ENCODE measurements around the gene MFSD12.

The MFSD12 gene

DNA sequence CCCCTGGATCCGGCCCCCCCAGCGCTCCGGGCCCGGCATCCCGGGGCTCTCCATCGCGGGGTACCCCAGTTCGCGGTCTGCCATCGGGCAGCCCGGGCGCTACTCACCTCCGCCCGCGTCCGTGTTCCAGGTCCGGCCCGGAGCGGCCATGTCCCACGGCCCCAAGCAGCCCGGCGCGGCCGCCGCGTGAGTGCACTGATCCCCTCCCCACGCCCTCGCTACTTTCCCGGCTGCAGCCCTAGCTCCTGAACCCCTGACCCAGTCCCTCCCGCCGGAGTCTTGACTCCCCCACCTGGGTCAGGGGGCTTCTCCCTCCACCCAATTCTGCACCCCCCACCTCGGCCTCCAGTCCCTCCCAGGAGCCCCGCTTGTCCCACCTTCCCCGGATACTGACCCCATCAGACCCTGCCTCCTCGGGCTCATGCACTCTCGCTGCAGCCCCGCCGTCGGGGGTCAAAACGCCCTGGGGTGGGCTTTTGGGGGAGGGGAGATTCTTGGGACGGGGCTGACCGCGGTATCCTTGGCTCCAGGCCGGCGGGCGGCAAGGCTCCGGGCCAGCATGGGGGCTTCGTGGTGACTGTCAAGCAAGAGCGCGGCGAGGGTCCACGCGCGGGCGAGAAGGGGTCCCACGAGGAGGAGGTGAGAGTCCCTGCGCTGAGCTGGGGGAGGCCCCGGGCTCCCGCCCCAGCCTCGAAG is 15.9 kb upstream of the MFSD12 start (continued):
- TF ChIP-seq ZNF555 (tag by site-specific recombination; conservative IDR thresholded peaks at IDR 0.05) (no peak), ZNF292 (tag by site-specific recombination; IDR thresholded peaks at IDR 0.05; ENCODE audit: borderline replicate concordance, low read depth) (no peak), AEBP2 (tag by site-specific recombination; IDR thresholded peaks at IDR 0.05; ENCODE audit: borderline replicate concordance) (no peak), ZNF239 (tag by site-specific recombination; IDR thresholded peaks at IDR 0.05) (no peak), ZBTB7A (tag by site-specific recombination; IDR thresholded peaks at IDR 0.05; ENCODE audit: low read depth) (peak; percentile 89), KLF16 (tag by site-specific recombination; IDR thresholded peaks at IDR 0.05) (peak; percentile 8; the same call in 1 of the 2 replicates), ZNF624 (tag by site-specific recombination; IDR thresholded peaks at IDR 0.05) (no peak), ZNF660 (tag by site-specific recombination; IDR thresholded peaks at IDR 0.05) (no peak), SCRT1 (tag by site-specific recombination; IDR thresholded peaks at IDR 0.05; ENCODE audit: borderline replicate concordance) (no peak), ZNF548 (tag by site-specific recombination; IDR thresholded peaks at IDR 0.05) (no peak), ZNF747 (tag by site-specific recombination; IDR thresholded peaks at IDR 0.05) (no peak), ZNF645 (tag by site-specific recombination; IDR thresholded peaks at IDR 0.05) (no peak), ZNF391 (tag by site-specific recombination; IDR thresholded peaks at IDR 0.05; ENCODE audit: borderline replicate concordance, low read depth) (0 out of 2 replicates have a peak, but pooled peaks have one; percentile 59), ZNF785 (tag by site-specific recombination; IDR thresholded peaks at IDR 0.05) (no peak), ZFP37 (tag by site-specific recombination; IDR thresholded peaks at IDR 0.05) (no peak), ZNF600 (tag by site-specific recombination; IDR thresholded peaks at IDR 0.05) (peak; percentile 78), PRDM6 (tag by site-specific recombination; IDR thresholded peaks at IDR 0.05) (no peak), ZNF677 (tag by site-specific recombination; IDR thresholded peaks at IDR 0.05) (no peak), IKZF3 (tag by site-specific recombination; IDR thresholded peaks at IDR 0.05) (peak; percentile 38; the same call in 1 of the 2 replicates), ZFP69B (tag by site-specific recombination; IDR thresholded peaks at IDR 0.05) (no peak), ZNF626 (tag by site-specific recombination; IDR thresholded peaks at IDR 0.05) (no peak), ZXDB (tag by site-specific recombination; IDR thresholded peaks at IDR 0.05) (peak; percentile 100), ZNF155 (tag by site-specific recombination; IDR thresholded peaks at IDR 0.05) (no peak), ZNF776 (tag by site-specific recombination; IDR thresholded peaks at IDR 0.05; ENCODE audit: borderline replicate concordance) (no peak), ZNF837 (tag by site-specific recombination; IDR thresholded peaks at IDR 0.05) (0 out of 2 replicates have a peak, but pooled peaks have one; percentile 6), REPIN1 (tag by site-specific recombination; IDR thresholded peaks at IDR 0.05; ENCODE audit: low read depth) (no peak), ZSCAN30 (tag by site-specific recombination; IDR thresholded peaks at IDR 0.05) (peak; percentile 52; the same call in 1 of the 2 replicates), ZBTB20 (tag by site-specific recombination; IDR thresholded peaks at IDR 0.05) (peak; percentile 45; the same call in 1 of the 2 replicates)
- TF ChIP-seq, protein P1, sequence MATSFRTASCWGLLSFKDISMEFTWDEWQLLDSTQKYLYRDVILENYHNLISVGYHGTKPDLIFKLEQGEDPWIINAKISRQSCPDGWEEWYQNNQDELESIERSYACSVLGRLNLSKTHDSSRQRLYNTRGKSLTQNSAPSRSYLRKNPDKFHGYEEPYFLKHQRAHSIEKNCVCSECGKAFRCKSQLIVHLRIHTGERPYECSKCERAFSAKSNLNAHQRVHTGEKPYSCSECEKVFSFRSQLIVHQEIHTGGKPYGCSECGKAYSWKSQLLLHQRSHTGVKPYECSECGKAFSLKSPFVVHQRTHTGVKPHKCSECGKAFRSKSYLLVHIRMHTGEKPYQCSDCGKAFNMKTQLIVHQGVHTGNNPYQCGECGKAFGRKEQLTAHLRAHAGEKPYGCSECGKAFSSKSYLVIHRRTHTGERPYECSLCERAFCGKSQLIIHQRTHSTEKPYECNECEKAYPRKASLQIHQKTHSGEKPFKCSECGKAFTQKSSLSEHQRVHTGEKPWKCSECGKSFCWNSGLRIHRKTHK (tag by site-specific recombination; IDR thresholded peaks at IDR 0.05): no peak
- TF ChIP-seq, protein P2, sequence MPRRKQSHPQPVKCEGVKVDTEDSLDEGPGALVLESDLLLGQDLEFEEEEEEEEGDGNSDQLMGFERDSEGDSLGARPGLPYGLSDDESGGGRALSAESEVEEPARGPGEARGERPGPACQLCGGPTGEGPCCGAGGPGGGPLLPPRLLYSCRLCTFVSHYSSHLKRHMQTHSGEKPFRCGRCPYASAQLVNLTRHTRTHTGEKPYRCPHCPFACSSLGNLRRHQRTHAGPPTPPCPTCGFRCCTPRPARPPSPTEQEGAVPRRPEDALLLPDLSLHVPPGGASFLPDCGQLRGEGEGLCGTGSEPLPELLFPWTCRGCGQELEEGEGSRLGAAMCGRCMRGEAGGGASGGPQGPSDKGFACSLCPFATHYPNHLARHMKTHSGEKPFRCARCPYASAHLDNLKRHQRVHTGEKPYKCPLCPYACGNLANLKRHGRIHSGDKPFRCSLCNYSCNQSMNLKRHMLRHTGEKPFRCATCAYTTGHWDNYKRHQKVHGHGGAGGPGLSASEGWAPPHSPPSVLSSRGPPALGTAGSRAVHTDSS (tag by site-specific recombination; IDR thresholded peaks at IDR 0.05): no peak

Measured in HEK293 (cell line).